Sigmoid colon (tissue), 4 donors: ENCODE data around the gene PRKCQ.

ENCODE experiments used
- EP300 ChIP-seq, 4 donors: sonication (generic); formaldehyde crosslinking; IDR thresholded peaks; one replicate each; pipeline ENCODE4 v1.6.1; 2017; ENCODE audit warnings: antibody characterized with exemption in 4 of 4
- POLR2A ChIP-seq, 2 donors: fragments of 450-650 bp; IDR thresholded peaks; one replicate each; pipeline ENCODE4 v1.6.1; 2016; ENCODE audit warnings: antibody characterized with exemption in 2 of 2, mild to moderate bottlenecking in 2 of 2, moderate library complexity in 2 of 2
- POLR2AphosphoS5 ChIP-seq, 4 donors: sonication (generic); formaldehyde crosslinking; IDR thresholded peaks; one replicate each; pipeline ENCODE4 v1.6.1; 2017; ENCODE audit warnings: antibody characterized with exemption in 4 of 4
- TF ChIP-seq, protein P1 (sequence below), 4 experiments: fragments of 450-650 bp in 3 of 4; fragments of 200-600 bp in 1 of 4; IDR thresholded peaks; one replicate each; pipeline ENCODE4 v1.5.1; 2016 to 2019; ENCODE audit warnings: antibody characterized with exemption in 4 of 4, mild to moderate bottlenecking in 3 of 4, moderate library complexity in 2 of 4

DNA sequence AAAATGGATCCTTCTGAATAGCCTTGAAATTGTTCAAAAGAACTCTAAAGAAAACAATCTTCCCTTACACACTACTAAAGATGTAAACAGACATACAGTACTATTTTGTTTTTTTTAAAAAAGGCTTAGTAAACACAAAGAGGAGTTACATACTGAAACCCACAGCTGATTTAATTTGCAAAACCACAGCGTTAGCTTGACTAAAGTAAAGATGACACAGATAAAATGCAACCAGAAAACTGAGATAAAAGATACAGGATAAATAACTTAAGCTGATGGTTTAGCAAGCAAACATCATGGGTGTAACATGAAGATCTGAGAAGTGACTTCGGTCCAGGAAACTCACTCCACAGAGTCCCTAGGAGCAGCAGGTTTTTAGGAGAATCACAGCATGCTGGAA, 21.8 kb downstream of the PRKCQ start:
- TF ChIP-seq, protein P1, sequence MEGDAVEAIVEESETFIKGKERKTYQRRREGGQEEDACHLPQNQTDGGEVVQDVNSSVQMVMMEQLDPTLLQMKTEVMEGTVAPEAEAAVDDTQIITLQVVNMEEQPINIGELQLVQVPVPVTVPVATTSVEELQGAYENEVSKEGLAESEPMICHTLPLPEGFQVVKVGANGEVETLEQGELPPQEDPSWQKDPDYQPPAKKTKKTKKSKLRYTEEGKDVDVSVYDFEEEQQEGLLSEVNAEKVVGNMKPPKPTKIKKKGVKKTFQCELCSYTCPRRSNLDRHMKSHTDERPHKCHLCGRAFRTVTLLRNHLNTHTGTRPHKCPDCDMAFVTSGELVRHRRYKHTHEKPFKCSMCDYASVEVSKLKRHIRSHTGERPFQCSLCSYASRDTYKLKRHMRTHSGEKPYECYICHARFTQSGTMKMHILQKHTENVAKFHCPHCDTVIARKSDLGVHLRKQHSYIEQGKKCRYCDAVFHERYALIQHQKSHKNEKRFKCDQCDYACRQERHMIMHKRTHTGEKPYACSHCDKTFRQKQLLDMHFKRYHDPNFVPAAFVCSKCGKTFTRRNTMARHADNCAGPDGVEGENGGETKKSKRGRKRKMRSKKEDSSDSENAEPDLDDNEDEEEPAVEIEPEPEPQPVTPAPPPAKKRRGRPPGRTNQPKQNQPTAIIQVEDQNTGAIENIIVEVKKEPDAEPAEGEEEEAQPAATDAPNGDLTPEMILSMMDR (IDR thresholded peaks at IDR 0.05) = no peak
- TF ChIP-seq EP300 (IDR thresholded peaks at IDR 0.05) (no peak), POLR2A (IDR thresholded peaks at IDR 0.05) (no peak), POLR2AphosphoS5 (IDR thresholded peaks at IDR 0.05) (no peak)
